Measurements from ENCODE around the gene BNIPL. TPM values are rescaled to one million over a fixed set of nuclear protein-coding genes. Genes with fewer than 3 reads are reported as not detected.

The BNIPL gene
- total RNA-seq, 4 donors from 2014 or later = 0.63 to 0.74 (median 0.69) TPM; not detected in 1

DNA sequence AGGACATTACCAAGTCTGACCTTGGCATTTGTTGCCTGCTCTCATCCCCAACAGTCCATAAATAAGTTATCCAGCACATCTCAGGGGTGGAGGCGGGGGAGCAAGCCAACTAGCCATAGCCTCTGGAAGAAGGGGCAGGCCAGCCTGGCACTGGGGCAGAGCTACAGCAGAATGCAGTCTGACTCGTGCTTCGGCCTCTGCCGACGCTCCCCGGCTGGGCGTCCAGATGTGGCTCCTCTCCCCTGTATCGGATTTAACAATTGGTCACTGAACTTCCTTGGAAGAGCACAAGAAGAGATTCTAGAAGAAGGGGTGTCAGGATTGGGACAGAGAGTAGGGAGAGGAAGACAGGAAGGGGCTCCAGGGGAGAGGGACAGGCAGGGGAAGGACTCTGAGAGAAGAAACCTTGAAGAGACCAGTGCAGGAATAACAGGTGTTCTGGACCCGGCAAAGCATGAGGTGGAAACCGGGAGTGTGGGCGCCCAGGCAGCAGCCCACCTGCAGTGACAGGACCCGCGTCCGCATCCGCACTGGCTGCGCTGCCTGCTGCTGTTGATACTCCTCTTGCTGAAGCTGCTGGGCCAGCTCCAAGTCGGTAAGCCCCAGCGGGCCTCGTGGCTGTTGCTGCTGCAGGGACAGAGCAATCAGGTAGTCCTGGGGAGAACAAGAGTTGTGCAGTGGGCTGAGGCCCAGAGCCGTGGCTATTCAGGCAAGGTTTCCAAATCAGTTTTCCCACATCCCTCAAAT is 39.1 kb upstream of the BNIPL start:
- DNase-seq (ENCODE audit: low spot score) (no peak), ATAC-seq (ENCODE audit: low FRiP score) (no peak)
- no peak for TF ChIP-seq CTCF (IDR thresholded peaks at IDR 0.05)

DNA sequence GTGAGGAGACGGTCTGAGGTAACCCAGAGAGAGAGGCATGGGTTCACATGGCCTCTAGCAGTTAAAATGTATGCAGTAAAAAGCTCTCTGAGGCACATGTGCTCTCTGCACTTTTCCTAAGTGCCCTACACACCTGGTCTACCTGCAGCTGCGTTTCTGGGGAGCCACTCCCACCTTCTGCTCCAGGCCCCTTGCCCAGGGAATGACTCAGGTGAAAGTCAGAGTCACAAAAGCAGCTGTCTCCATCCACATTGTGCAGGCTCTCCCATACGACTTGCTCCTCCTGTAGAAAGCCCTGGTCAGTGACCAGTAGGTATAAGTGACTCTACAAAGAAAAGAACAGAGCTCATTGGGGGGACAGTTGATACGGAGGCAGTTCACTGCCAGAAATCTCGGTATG is 38.4 kb upstream of the BNIPL start:
- ATAC-seq (ENCODE audit: low FRiP score) (no peak), DNase-seq (ENCODE audit: low spot score) (no peak)
- TF ChIP-seq CTCF (IDR thresholded peaks at IDR 0.05) = no peak

- ATAC-seq (ENCODE audit: low FRiP score) (no peak), DNase-seq (ENCODE audit: low spot score) (no peak)
- no peak for TF ChIP-seq CTCF (IDR thresholded peaks at IDR 0.05)
These were observed 37.2 kb upstream of the BNIPL start for GRCh38 chr1:150999051-150999674.

DNA sequence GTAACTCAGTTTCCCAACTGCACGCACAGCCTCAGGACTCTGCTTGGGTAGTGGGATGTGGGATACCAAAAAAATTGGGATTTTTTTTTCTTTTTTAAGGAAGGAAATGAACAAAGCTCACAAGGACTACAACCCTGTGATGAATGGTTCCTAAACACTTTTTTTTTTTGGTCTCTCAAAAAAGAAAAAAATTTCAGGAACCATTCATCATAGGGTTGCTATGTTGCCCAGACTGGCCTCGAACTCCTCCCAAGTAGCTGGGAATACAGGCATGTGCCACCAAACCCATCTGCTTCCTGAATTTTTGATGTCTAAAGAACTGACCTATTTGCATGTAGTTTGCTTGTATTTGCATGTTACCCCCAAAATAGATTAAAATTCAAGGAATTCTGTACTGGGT is 36.5 kb upstream of the BNIPL start:
- TF ChIP-seq CTCF (IDR thresholded peaks at IDR 0.05) = no peak
- ATAC-seq (ENCODE audit: low FRiP score) (no peak), DNase-seq (ENCODE audit: low spot score) (no peak)

DNA sequence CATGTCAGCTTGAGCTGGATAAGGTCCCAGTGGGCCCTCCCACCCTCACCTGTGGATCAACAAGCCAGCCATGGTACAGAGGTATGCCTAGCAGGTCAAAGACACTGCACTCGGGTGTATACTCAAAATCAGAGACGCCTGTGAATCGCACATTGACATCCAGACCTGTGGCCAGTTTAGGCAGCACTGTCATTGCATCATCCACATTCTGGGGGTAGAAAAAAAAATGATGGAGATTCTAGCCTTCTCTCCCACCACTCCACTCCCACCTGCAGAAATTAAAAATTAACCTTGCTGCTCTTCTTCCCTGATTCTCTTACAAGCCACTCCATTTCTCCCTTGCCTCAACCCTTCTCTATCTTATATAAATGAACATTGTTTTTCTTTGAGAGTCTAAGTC is 36.0 kb upstream of the BNIPL start:
- TF ChIP-seq CTCF (IDR thresholded peaks at IDR 0.05) = no peak
- no peak for DNase-seq (ENCODE audit: low spot score)
- ATAC-seq (ENCODE audit: low FRiP score) = no peak

- TF ChIP-seq CTCF (IDR thresholded peaks at IDR 0.05) = no peak
- DNase-seq (ENCODE audit: low spot score) (no peak), ATAC-seq (ENCODE audit: low FRiP score) (no peak)
These were observed 34.8 kb upstream of the BNIPL start for GRCh38 chr1:151001602-151002001.

DNA sequence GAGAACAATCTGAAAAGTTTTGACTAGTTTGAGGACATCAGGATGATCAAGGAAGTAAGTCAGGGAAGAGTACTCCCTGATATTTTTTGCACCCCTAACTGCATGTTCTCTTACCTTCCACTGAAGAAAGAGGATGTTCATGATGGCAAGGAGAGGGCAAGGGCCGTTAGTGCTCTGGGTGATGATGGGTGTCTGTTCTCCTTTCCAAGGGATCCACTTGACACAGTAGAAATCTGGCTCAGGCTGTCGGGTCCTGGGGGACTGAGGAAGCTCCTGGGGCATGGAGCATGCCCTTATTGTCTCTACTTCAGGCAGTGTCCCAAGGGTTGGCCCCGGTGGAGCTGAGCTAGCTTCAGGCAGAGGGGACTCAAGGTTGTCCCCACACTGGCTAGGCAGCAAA is 34.3 kb upstream of the BNIPL start:
- DNase-seq (ENCODE audit: low spot score) (no peak), ATAC-seq (ENCODE audit: low FRiP score) (no peak)
- no peak for TF ChIP-seq CTCF (IDR thresholded peaks at IDR 0.05)
